G401.6 (cell line): ENCODE results near the gene PDE4DIP.
"Not testable (repeated sequence)": the region's sequence is repeated elsewhere in the genome, so short reads cannot be mapped to it uniquely, and the experiment has no call there.

Source experiments
- FAIRE-seq: peaks from 2 replicates; lab custom pipeline; 2012; peaks lifted over from hg19 to GRCh38; lab: Jason Lieb, UNC

PDE4DIP gene

GRCh38 chr1:148921047-148921446 is 76.8 kb downstream of the PDE4DIP start:
- not testable (repeated sequence) for FAIRE-seq

- FAIRE-seq = not testable (repeated sequence)
Measured at GRCh38 chr1:148923798-148924197, 79.6 kb downstream of the PDE4DIP start.

DNA sequence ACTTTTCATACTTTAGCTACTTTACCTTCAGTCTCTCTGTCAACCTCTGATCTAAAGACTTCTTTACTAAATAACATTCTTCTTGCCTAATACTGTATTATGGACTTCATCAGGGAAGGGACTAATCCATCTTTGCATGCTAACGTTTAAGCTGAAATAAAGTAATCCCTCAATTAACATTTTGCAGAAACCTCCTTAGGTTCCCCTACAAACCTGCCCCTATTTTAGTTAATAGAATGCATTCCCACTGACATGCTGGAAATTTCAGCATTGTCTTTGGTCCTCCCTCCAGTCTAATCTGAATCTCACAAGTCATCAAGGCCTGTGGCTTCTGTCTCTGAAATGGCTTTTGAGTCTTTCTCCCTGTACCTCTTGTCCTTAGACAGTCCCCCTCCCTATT is 83.4 kb downstream of the PDE4DIP start:
- FAIRE-seq = not testable (repeated sequence)

- FAIRE-seq = not testable (repeated sequence)
Measured at GRCh38 chr1:148929253-148929652, 85.0 kb downstream of the PDE4DIP start.

- not testable (repeated sequence) for FAIRE-seq
Measured at GRCh38 chr1:148935381-148936002, 91.3 kb downstream of the PDE4DIP start.

GRCh38 chr1:148942906-148943305 is 98.7 kb downstream of the PDE4DIP start:
- FAIRE-seq = peak; percentile 75

DNA sequence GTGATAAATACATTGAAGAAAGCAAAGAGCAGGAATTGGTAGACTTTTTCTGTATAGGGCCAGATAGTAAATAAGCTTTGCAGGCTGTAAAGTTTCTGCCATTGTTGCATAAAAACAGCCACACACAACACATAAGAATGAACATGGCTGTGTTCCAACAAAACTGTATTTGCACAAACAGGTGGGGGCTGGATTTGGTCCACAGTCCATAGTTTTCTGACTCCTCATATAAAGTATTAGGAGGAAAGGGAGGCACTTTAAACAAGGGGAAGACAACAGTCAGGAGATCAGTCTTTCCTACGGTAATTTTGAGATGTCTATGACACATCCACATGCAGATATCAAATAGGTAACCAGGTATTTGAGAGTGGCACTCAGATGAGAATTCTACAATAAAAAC is 100.9 kb downstream of the PDE4DIP start:
- FAIRE-seq = not testable (repeated sequence)

DNA sequence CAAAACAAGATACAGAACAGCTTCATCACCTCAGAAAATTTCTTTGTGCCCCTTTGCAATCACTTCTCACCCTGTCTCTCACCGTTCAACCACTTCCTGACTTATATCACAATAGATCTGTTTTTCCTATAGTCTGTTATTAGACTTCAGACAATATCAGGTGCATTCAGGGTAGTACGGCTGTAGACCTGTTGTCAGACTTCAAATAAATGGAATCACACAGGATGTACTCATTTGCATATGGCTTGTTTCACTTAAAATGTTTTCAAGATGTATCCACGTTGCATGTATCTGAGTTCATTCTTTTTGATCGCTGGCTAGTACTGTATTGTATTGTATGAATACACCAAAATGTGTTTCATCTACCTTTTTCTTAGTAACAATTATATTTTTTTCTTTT is 104.5 kb downstream of the PDE4DIP start:
- FAIRE-seq = not testable (repeated sequence)

- peak; percentile 70 for FAIRE-seq
Measured at GRCh38 chr1:148951336-148952227, 107.4 kb downstream of the PDE4DIP start.

GRCh38 chr1:148952253-148952937 is 108.2 kb downstream of the PDE4DIP start:
- FAIRE-seq = peak; percentile 82

DNA sequence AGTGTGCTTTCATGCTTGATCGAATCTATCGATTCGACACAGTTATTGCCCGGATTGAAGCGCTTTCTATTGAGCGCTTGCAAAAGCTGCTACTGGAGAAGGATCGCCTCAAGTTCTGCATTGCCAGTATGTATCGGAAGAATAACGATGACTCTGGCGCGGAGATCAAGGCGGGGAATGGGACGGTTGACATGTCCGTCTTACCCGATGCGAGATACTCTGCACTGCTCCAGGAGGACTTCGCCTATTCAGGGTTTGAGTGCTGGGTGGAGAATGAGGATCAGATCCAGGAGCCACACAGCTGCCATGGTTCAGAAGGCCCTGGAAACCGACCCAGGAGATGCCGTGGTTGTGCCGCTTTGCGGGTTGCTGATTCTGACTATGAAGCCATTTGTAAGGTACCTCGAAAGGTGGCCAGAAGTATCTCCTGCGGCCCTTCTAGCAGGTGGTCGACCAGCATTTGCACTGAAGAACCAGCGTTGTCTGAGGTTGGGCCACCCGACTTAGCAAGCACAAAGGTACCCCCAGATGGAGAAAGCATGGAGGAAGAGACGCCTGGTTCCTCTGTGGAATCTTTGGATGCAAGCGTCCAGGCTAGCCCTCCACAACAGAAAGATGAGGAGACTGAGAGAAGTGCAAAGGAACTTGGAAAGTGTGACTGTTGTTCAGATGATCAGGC is 108.8 kb downstream of the PDE4DIP start:
- FAIRE-seq = not testable (repeated sequence)

- not testable (repeated sequence) for FAIRE-seq
Measured at GRCh38 chr1:148953730-148954129, 109.5 kb downstream of the PDE4DIP start.

DNA sequence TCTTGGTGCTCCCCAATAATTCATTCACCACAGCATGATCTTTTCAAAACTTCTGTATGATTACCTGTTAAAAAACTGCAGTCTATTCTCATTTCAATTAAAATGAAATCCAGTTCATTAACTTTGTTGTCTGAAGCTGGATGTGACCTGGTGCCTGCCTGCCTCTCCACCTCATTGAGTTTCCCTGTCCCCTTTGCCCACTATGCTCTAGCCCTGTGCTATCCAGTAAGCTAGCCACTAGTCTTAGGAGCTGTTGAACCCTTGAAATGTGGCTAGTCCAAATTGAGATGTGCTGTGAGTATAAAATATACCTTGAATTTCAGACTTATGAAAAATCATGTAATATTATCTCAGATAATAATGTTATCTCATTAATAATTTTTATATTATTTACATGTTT is 114.1 kb downstream of the PDE4DIP start:
- not testable (repeated sequence) for FAIRE-seq

DNA sequence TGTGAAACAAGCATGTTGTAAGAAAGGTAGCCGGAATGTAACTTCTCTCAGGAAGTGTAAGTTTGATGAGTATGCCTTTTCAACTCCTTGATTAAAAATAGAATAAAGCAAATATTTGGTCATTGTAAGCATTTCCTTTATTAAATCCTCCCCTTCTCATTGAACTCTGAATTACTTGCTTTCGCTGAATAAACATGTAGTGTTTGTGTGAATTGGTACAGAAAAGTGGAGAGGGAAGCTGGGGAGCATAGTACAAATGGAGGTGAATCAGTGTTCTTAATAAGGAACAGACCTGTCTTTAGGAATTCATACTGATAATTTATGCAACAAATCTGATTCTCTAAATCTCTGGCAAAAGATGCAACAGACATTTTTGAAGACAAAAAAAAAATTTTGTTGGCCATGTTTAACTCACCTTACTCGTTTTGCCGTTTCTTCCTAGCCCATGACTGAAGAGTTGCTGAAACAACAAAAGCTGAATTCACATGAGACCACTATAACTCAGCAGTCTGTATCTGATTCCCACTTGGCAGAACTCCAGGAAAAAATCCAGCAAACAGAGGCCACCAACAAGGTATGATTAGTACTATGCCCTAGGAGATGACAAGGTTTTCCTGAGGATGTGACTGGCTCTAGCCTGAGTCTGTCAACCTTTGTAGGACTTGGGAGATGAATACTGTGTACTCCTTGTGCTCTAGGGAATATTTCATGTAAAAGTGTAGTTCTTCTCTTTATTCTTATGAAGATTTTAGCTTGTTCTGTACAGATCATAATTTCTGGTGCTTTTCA is 116.2 kb downstream of the PDE4DIP start:
- FAIRE-seq = not testable (repeated sequence)

DNA sequence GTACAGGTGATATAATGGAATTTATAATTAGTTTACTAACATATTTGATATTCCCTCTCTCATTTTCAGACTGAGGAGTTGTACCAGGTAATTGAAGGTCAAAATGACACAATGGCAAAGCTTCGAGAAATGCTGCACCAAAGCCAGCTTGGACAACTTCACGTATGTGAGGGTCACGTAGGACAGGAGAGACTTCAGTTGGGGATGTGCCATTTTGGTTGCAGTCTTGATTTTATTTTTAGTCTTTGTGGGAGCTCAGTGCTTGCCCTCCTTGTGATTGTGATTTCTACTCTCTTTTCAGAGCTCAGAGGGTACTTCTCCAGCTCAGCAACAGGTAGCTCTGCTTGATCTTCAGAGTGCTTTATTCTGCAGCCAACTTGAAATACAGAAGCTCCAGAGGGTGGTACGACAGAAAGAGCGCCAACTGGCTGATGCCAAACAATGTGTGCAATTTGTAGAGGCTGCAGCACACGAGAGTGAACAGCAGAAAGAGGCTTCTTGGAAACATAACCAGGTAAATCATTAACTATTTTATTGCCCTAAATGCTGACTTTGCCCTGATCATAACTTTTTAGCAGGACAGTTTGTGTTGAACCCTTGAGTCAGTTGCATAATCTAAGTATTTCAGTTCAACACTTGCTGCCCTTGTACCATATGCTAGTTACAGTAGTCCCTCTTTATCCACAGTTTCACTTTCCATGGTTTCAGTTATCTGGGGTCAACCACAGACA is 118.1 kb downstream of the PDE4DIP start:
- not testable (repeated sequence) for FAIRE-seq

DNA sequence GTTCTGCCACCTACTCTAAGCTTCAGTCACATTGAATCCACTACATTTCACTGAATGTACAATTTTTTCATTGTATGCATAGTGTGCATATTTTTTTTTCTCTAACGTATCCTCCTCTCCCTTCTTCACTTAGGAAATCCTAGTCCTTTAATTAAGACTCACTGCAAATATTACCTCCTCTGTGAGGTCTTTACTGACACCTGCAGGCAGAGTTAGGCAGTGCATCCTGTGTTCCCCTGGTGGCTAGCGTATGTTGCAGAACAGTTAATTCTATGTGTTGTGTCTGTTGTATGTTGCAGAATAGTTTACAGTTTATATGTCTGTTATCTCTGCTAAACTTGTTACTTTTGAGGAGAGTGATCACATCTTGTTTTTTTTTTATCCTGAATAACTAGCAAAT is 121.9 kb downstream of the PDE4DIP start:
- peak; percentile 95 for FAIRE-seq

- not testable (repeated sequence) for FAIRE-seq
Measured at GRCh38 chr1:148967580-148967979, 123.4 kb downstream of the PDE4DIP start.

DNA sequence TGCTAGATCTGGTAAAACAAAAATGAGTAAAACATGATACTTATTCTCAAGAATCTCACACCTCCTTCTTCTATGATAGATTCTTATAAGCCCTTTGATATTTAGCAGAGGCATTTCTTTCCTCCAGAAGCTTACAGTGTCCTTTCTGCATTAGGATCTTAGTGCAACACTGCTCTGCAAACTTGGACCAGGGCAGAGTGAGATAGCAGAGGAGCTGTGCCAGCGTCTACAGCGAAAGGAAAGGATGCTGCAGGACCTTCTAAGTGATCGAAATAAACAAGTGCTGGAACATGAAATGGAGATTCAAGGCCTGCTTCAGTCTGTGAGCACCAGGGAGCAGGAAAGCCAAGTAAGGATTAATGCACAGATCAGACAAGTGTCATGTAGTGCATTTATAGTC is 124.5 kb downstream of the PDE4DIP start:
- FAIRE-seq = not testable (repeated sequence)

DNA sequence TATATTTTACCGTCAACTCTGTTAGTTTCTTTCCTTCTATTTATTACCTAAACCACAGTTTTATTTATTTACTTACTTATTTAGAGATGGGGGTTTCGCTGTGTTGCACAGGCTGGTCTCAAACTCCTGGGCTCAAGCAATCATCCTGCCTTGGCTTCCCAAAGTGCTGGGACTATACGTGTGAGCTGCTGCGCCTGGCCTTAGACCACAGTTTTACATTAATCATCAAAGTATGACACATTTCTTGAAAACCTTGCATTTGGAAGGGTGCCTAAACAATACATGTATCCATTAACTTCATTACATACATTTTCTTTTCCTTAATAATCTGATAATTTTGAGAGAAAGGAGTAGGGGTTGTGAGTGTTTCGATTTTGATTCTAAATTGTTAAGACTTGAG is 124.9 kb downstream of the PDE4DIP start:
- not testable (repeated sequence) for FAIRE-seq

- not testable (repeated sequence) for FAIRE-seq
Measured at GRCh38 chr1:148975453-148975852, 131.2 kb downstream of the PDE4DIP start.
